H1 (cell line): Measurements from ENCODE around the gene NQO2. TPM values are rescaled to one million over a fixed set of nuclear protein-coding genes. Genes with fewer than 3 reads are reported as not detected.

Source experiments
- CTCF ChIA-PET: fragments of 300-600 bp; sonication (Branson Sonifier 250); formaldehyde crosslinking; loops from one replicate; lab custom pipeline; 2021; ENCODE audit not compliant: partially characterized antibody; lab: Charles Lee
- POLR2A ChIA-PET: fragments of 300-600 bp; sonication (Branson Sonifier 250); formaldehyde crosslinking; loops from one replicate; lab custom pipeline; 2021; ENCODE audit warnings: inconsistent platforms; ENCODE audit not compliant: partially characterized antibody; lab: Charles Lee
- DNase-seq, 2 experiments: peaks; one replicate each; pipeline versions ENCODE4 v3.0.0 to v3.0.0-alpha.2; 2010 to 2022; ENCODE audit warnings: low spot score in 2 of 2, low read depth in 1 of 2, mixed read lengths in 1 of 2
- FAIRE-seq: peaks from 2 replicates; lab custom pipeline; 2011; peaks lifted over from hg19 to GRCh38; lab: Jason Lieb, UNC
- H2AFZ ChIP-seq: 2 replicates; pipeline ENCODE4 v1.8.1; 2012; ENCODE audit warnings: low read length, inconsistent platforms
- H2AK5ac ChIP-seq: 2 replicates; pipeline ENCODE4 v1.6.1; 2013; ENCODE audit warnings: low read depth, low read length
- H2BK120ac ChIP-seq: replicated peaks from 2 replicates; pipeline ENCODE3; 2013; ENCODE audit warnings: low read depth, low read length, inconsistent platforms
- H2BK12ac ChIP-seq: 2 replicates; pipeline ENCODE4 v1.6.1; 2013; ENCODE audit warnings: low read depth, low read length
- H2BK15ac ChIP-seq: 2 replicates; pipeline ENCODE4 v1.6.1; 2013; ENCODE audit warnings: low read length
- H2BK20ac ChIP-seq: 2 replicates; pipeline ENCODE4 v1.6.1; 2013; ENCODE audit warnings: low read length
- H2BK5ac ChIP-seq: 2 replicates; pipeline ENCODE4 v1.6.1; 2013; ENCODE audit warnings: low read depth, low read length
- H3K14ac ChIP-seq: 2 replicates; pipeline ENCODE4 v1.6.1; 2013; ENCODE audit warnings: inconsistent platforms; ENCODE audit not compliant: insufficient read length
- H3K18ac ChIP-seq: 2 replicates; pipeline ENCODE4 v1.6.1; 2013; ENCODE audit warnings: low read length; ENCODE audit errors: extremely low read depth
- H3K23ac ChIP-seq: 2 replicates; pipeline ENCODE4 v1.6.1; 2013; ENCODE audit warnings: inconsistent platforms; ENCODE audit not compliant: insufficient read length
- H3K23me2 ChIP-seq: 2 replicates; pipeline ENCODE4 v1.6.1; 2013; ENCODE audit warnings: low read depth, low read length
- H3K27ac ChIP-seq: 2 replicates; pipeline ENCODE4 v1.6.1; 2011; ENCODE audit warnings: low read depth, low read length, inconsistent platforms
- H3K27me3 ChIP-seq, 4 experiments: replicated peaks in 1 of 4; 1 replicate in 1 of 4; 2 replicates in 3 of 4; pipeline versions ENCODE4 v1.6.1 to v1.8.1; 2011 to 2013; ENCODE audit warnings: low read length in 3 of 4, mild to moderate bottlenecking in 3 of 4, inconsistent platforms in 2 of 4, mixed read lengths in 2 of 4, moderate library complexity in 1 of 4; ENCODE audit not compliant: control insufficient read depth in 3 of 4, insufficient read depth in 3 of 4; ENCODE audit errors: extremely low read depth in 1 of 4
- H3K36me3 ChIP-seq, 4 experiments: 2 replicates each; pipeline versions ENCODE4 v1.6.1 to v1.8.1; 2011 to 2013; ENCODE audit warnings: mild to moderate bottlenecking in 4 of 4, low read length in 3 of 4, moderate library complexity in 2 of 4, control low read depth in 1 of 4, inconsistent platforms in 1 of 4; ENCODE audit not compliant: insufficient read depth in 4 of 4, control insufficient read depth in 2 of 4
- H3K4ac ChIP-seq: replicated peaks from 2 replicates; pipeline ENCODE3; 2013; ENCODE audit warnings: low read length, low read depth, mixed read lengths, inconsistent platforms; ENCODE audit not compliant: insufficient read length
- H3K4me1 ChIP-seq, 4 experiments: replicated peaks in 1 of 4; 1 replicate in 1 of 4; 2 replicates in 3 of 4; pipeline versions ENCODE4 v1.6.1 to v1.8.1; 2011 to 2013; ENCODE audit warnings: low read length in 3 of 4, inconsistent platforms in 2 of 4, mixed read lengths in 1 of 4; ENCODE audit not compliant: insufficient read depth in 4 of 4, control insufficient read depth in 3 of 4
- H3K4me2 ChIP-seq, 2 experiments: 2 replicates each; pipeline versions ENCODE4 v1.6.1 to v1.8.1; 2011 to 2013; ENCODE audit warnings: low read depth in 2 of 2, low read length in 2 of 2, control low read depth in 1 of 2, inconsistent platforms in 1 of 2, mild to moderate bottlenecking in 1 of 2; ENCODE audit not compliant: insufficient read depth in 1 of 2
- H3K4me3 ChIP-seq, 4 experiments: fragments of 200-600, 300-600 bp in 1 of 4; sonication (generic), shearing (Covaris generic), sonication (Bioruptor Twin) in 1 of 4; 2 replicates each; pipeline versions ENCODE4 v1.5.1 to v1.8.1; 2011 to 2016; ENCODE audit warnings: low read length in 4 of 4, low read depth in 3 of 4, control low read depth in 2 of 4, inconsistent platforms in 2 of 4, mild to moderate bottlenecking in 2 of 4, mixed read lengths in 1 of 4, moderate library complexity in 1 of 4; ENCODE audit not compliant: insufficient read depth in 2 of 4; ENCODE audit errors: extremely low read depth in 1 of 4
- H3K56ac ChIP-seq: replicated peaks from 2 replicates; pipeline ENCODE3; 2013; ENCODE audit warnings: low read depth, mild to moderate bottlenecking, mixed read lengths, low read length, inconsistent platforms; ENCODE audit not compliant: insufficient read length
- H3K79me1 ChIP-seq: 2 replicates; pipeline ENCODE4 v1.6.1; 2013; ENCODE audit warnings: low read depth, low read length, control low read depth
- H3K79me2 ChIP-seq, 2 experiments: 2 replicates each; pipeline versions ENCODE4 v1.6.1 to v1.8.1; 2012 to 2013; ENCODE audit warnings: low read length in 2 of 2, mild to moderate bottlenecking in 2 of 2, inconsistent platforms in 1 of 2; ENCODE audit not compliant: insufficient read depth in 2 of 2, control insufficient read depth in 1 of 2
- H3K9ac ChIP-seq, 4 experiments: replicated peaks in 1 of 4; 1 replicate in 1 of 4; 2 replicates in 3 of 4; pipeline versions ENCODE4 v1.6.1 to v1.8.1; 2011 to 2013; ENCODE audit warnings: low read depth in 3 of 4, low read length in 3 of 4, control low read depth in 2 of 4, mild to moderate bottlenecking in 2 of 4, moderate library complexity in 2 of 4, inconsistent platforms in 1 of 4; ENCODE audit errors: extremely low read depth in 1 of 4
- H3K9me3 ChIP-seq, 2 experiments: 2 replicates each; pipeline versions ENCODE4 v1.6.1 to v1.8.1; 2012 to 2013; ENCODE audit warnings: mild to moderate bottlenecking in 2 of 2, moderate library complexity in 2 of 2, control low read depth in 1 of 2, inconsistent platforms in 1 of 2, low read depth in 1 of 2, low read length in 1 of 2, mixed read lengths in 1 of 2; ENCODE audit not compliant: insufficient read depth in 2 of 2
- H4K20me1 ChIP-seq, 2 experiments: replicated peaks in 1 of 2; 2 replicates each; pipeline versions ENCODE3 to v1.8.1; 2011 to 2013; ENCODE audit warnings: inconsistent platforms in 2 of 2, low read length in 2 of 2, mild to moderate bottlenecking in 1 of 2; ENCODE audit not compliant: insufficient read depth in 2 of 2, control insufficient read depth in 1 of 2
- H4K5ac ChIP-seq: 2 replicates; pipeline ENCODE4 v1.6.1; 2013; ENCODE audit warnings: low read length, low read depth, mixed read lengths, inconsistent platforms; ENCODE audit not compliant: insufficient read length
- H4K8ac ChIP-seq: 2 replicates; pipeline ENCODE4 v1.8.0; 2013; ENCODE audit warnings: mild to moderate bottlenecking, moderate library complexity, low read length, inconsistent platforms; ENCODE audit not compliant: insufficient read depth; ENCODE audit errors: extremely low read depth
- H4K91ac ChIP-seq: replicated peaks from 2 replicates; pipeline ENCODE3; 2013; ENCODE audit warnings: low read length, mixed read lengths, inconsistent platforms; ENCODE audit not compliant: insufficient read length
- GTF2F1 ChIP-seq: IDR thresholded peaks from 2 replicates; pipeline ENCODE4 v1.6.1; 2012; ENCODE audit warnings: low read depth, low read length, improper control_type of control experiment, borderline replicate concordance
- POLR2A ChIP-seq, 2 experiments: IDR thresholded peaks; 1 replicate in 1 of 2; 2 replicates in 1 of 2; pipeline ENCODE4 v1.6.1; 2011; ENCODE audit warnings: low read depth in 2 of 2, low read length in 2 of 2, mild to moderate bottlenecking in 2 of 2; ENCODE audit errors: control extremely low read depth in 1 of 2
- WGBS, 2 experiments: shearing (Covaris generic) in 1 of 2; methylation state at CpG; one replicate each; pipeline versions ENCODE4 v1.1.6 to v1.1.7; 2013 to 2015; ENCODE audit warnings: low lambda C conversion rate in 2 of 2, mixed read lengths in 2 of 2, inconsistent platforms in 1 of 2, low coverage in 1 of 2, missing lambda C conversion rate in 1 of 2; ENCODE audit not compliant: insufficient replicate concordance in 2 of 2, insufficient coverage in 1 of 2, insufficient read length in 1 of 2; ENCODE audit errors: extremely low coverage in 1 of 2, missing lambda C conversion rate in 1 of 2; 5-methylcytosine and 5-hydroxymethylcytosine counted together
- polyA plus RNA-seq, 7 experiments: library from polyadenylated mRNA; depleted of rRNA in 3 of 7; stranded (reverse) in 5 of 7; unstranded in 2 of 7; fragments of >200 nt in 5 of 7; fragments of 200-250 nt in 2 of 7; gene quantifications; 1 replicate in 5 of 7; 2 replicates in 1 of 7; 4 replicates in 1 of 7; pipeline versions ENCODE4 v1.2.1 to v1.2.3, GENCODE V29; 2011 to 2013; ENCODE audit warnings: missing spikeins in 2 of 7, mixed read lengths in 2 of 7
- total RNA-seq: library from RNA; stranded (reverse); fragmentation: NEBNext Ultra II Directional; extraction: Animal tissue kit (Norgen Biotek cat#: 25700); gene quantifications from 2 replicates; pipeline ENCODE4 v1.2.1, GENCODE V29; 2021

Gene NQO2
- total and polyA plus RNA-seq, 2 of the 8 experiments (the other 6 are each of a cell fraction or from before 2014, with no cell fraction given): 135 to 168 TPM

DNA sequence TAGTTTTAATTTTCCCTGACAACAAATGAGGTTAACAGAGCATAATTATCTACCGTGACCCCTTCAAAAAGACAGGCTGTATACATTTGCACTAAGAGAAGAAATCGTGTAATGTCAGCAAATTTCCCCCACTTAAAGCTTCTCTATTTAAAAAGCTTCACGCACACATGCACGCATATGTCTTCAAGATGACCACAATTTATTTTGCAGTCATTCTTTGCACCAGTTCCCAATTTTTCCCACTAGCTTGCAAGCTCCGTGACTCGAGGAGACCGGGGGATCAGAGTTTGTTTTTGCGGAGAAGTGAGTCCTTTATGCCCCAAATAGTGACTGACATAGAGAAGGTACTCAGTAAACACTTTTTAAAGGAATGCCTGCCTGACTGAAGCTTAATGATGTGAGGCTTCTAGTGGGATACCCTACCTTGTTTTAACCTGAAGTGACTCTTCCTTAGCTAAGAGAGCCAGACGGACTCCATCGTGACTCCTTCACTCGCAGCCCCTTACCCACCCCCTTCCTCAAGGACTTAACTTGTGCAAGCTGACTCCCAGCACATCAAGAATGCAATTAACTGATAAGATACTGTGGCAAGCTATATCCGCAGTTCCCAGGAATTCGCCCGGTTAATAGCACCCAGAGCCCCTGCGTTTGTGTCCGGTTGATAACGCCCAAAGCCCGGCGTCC is 9.3 kb upstream of the NQO2 start:
- POLR2A ChIA-PET: interaction anchor here (0.9 to 5.0 kb wide), 19 partner anchors 10 to 269 kb away, joined by 3 to 47 read pairs (median 5); partner anchors contain the start of genes NQO2, RIPK1, SERPINB1 and SERPINB6
- no peak overlapping the region for H3K14ac ChIP-seq
- no peak for FAIRE-seq

More for the DNA sequence above, 9.3 kb upstream of the NQO2 start:
- Histone ChIP-seq H3K27ac (peak overlapping the region; percentile 99), H3K23ac (no peak overlapping the region), H4K20me1 (no peaks in the 10 kb centered on the region), H4K8ac (no peak overlapping the region), H3K79me2 (no peaks in the 10 kb centered on the region), H3K4me3 (peak overlapping the region; percentile 29 to 70 (median 58); a peak in 7 of 8 replicates), H3K27me3 (no peaks in the 10 kb centered on the region), H3K4me2 (peak overlapping the region; percentile 79 to 88), H3K18ac (peak overlapping the region; percentile 96), H2BK15ac (no peak overlapping the region), H3K79me1 (no peaks in the 10 kb centered on the region), H3K56ac (peak overlapping the region; percentile 46), H2AK5ac (no peak overlapping the region; the same call in 1 of the 2 replicates), H2BK5ac (peak overlapping the region; percentile 96), H4K5ac (peak overlapping the region; percentile 83), H4K91ac (no peak overlapping the region), H3K36me3 (no peaks in the 10 kb centered on the region), H3K4ac (no peak overlapping the region), H3K4me1 (peaks cover 11 to 24% (median 14%) of the 10 kb centered on the region in 4 experiments; a peak in 6 of 7 replicates), H2AFZ (no peak overlapping the region), H3K9ac (peak overlapping the region; percentile 88 to 96 (median 94)), H2BK120ac (no peak overlapping the region), H3K23me2 (peaks cover 4% of the 10 kb centered on the region), H2BK12ac (peak overlapping the region; percentile 98; the same call in 1 of the 2 replicates), H2BK20ac (peak overlapping the region; percentile 23; the same call in 1 of the 2 replicates), H3K9me3 (no peaks in the 10 kb centered on the region)
- no peak for DNase-seq
- CTCF ChIA-PET: interaction anchor here (0.8 to 7.3 kb wide), 21 partner anchors 9 to 996 kb away, joined by 3 to 142 read pairs (median 4); partner anchors contain the start of gene NQO2
- TF ChIP-seq POLR2A (IDR thresholded peaks at IDR 0.05; ENCODE audit: control extremely low read depth in 1 of 2, low read depth in 2 of 2, low read length in 2 of 2) (peak in 1 of 2 experiments; percentile 4; a peak in 1 of 3 replicates), GTF2F1 (no peak)
- WGBS, 2 experiments: 77% methylated on average over 19 of the region's 19 CpGs; no CpG with 5 or more reads in 1 of the 2 experiments
